ENCODE data around the gene KY.

GRCh38 chr3:134659391-134660045, 8.7 kb upstream of the KY start:
- no peak for TF ChIP-seq CTCF (IDR thresholded peaks at IDR 0.05; ENCODE audit: low read depth, low read length)
- no peak for TF ChIP-seq POLR2A (IDR thresholded peaks at IDR 0.05; ENCODE audit: extremely low read depth, insufficient read length)
- no peak for TF ChIP-seq MAX (IDR thresholded peaks at IDR 0.05; ENCODE audit: low read depth, low read length)
- no peak for TF ChIP-seq MYC (IDR thresholded peaks at IDR 0.05; ENCODE audit: low read depth, low read length)
